Measurements from ENCODE around the gene CAPN12. TPM values are rescaled to one million over a fixed set of nuclear protein-coding genes. Genes with fewer than 3 reads are reported as not detected.

CAPN12 gene
- total and polyA plus RNA-seq, 2 experiments from 2014 or later = 19.1 to 20.5 TPM

GRCh38 chr19:38729653-38730469, 14.4 kb downstream of the CAPN12 start:
- no peaks in the 10 kb centered on the region for H3K27me3 ChIP-seq (ENCODE audit: insufficient read depth)
- Mint-ChIP-seq H3K9me3 (no peaks in the 10 kb centered on the region), H3K36me3 (ENCODE audit: low read depth) (peaks cover 55% of the 10 kb centered on the region), H3K4me1 (peaks cover 17% of the 10 kb centered on the region), H3K27me3 (ENCODE audit: insufficient read depth, low read depth, poor library complexity) (peaks cover 38% of the 10 kb centered on the region), H3K4me3 (no peak overlapping the region; the same call in 2 of the 3 replicates), H3K27ac (peak overlapping the region; percentile 92)
- H3K27ac ChIP-seq (ENCODE audit: low read depth) = no peak overlapping the region
- ATAC-seq = peak; percentile 89
- H3K4me2 ChIP-seq = no peak overlapping the region
- H2AFZ ChIP-seq = no peak overlapping the region
- H3K79me2 ChIP-seq (replicated peaks; ENCODE audit: insufficient read depth) = no peaks in the 10 kb centered on the region
- H3K36me3 ChIP-seq (ENCODE audit: insufficient read depth) = peaks cover 17% of the 10 kb centered on the region
- DNase-seq (ENCODE audit: low spot score) = peak; percentile 91
- H3K4me3 ChIP-seq = no peak overlapping the region
- peaks cover 26% of the 10 kb centered on the region; the same call in 1 of the 2 replicates for H3F3A ChIP-seq (replicated peaks; ENCODE audit: low read depth)
- H4K20me1 ChIP-seq (replicated peaks; ENCODE audit: insufficient read depth) = peaks cover 6% of the 10 kb centered on the region
- no peak for TF ChIP-seq STAT1 (IDR thresholded peaks at IDR 0.05; ENCODE audit: unreplicated experiment)
- TF ChIP-seq JUNB (IDR thresholded peaks at IDR 0.05; ENCODE audit: unreplicated experiment) = no peak
- no peak for TF ChIP-seq REST (IDR thresholded peaks at IDR 0.05; ENCODE audit: unreplicated experiment)
- peak; percentile 30; the same call in 1 of the 2 replicates for TF ChIP-seq POLR2AphosphoS5 (IDR thresholded peaks at IDR 0.05; ENCODE audit: low read depth)
- peak; percentile 78 to 96 for TF ChIP-seq CTCF (conservative IDR thresholded peaks at IDR 0.05; ENCODE audit: low read depth in 2 of 2)
- no peaks in the 10 kb centered on the region for H3K9me2 ChIP-seq (ENCODE audit: insufficient read depth)
- peaks cover 9% of the 10 kb centered on the region for H3K4me1 ChIP-seq (ENCODE audit: insufficient read depth)

- Histone ChIP-seq H2AFZ (no peak overlapping the region), H3K27me3 (ENCODE audit: insufficient read depth) (no peaks in the 10 kb centered on the region), H3K4me3 (no peak overlapping the region), H3K9me2 (ENCODE audit: insufficient read depth) (no peaks in the 10 kb centered on the region), H3K4me2 (no peak overlapping the region), H3K79me2 (replicated peaks; ENCODE audit: insufficient read depth) (no peaks in the 10 kb centered on the region), H3K36me3 (ENCODE audit: insufficient read depth) (peaks cover 23% of the 10 kb centered on the region), H3K4me1 (ENCODE audit: insufficient read depth) (no peaks in the 10 kb centered on the region; the same call in 1 of the 2 replicates), H3F3A (replicated peaks; ENCODE audit: low read depth) (peaks cover 27% of the 10 kb centered on the region; the same call in 1 of the 2 replicates), H4K20me1 (replicated peaks; ENCODE audit: insufficient read depth) (peaks cover 6% of the 10 kb centered on the region), H3K27ac (ENCODE audit: low read depth) (peak overlapping the region; percentile 74; the same call in 1 of the 2 replicates)
- no peak overlapping the region; the same call in 2 of the 3 replicates for H3K4me3 Mint-ChIP-seq
- DNase-seq (ENCODE audit: low spot score) (no peak), ATAC-seq (no peak; the same call in 2 of the 3 replicates)
- peaks cover 63% of the 10 kb centered on the region for H3K36me3 Mint-ChIP-seq (ENCODE audit: low read depth)
- no peak for TF ChIP-seq ZNF114 (CRISPR knock-in tag; IDR thresholded peaks at IDR 0.05)
- TF ChIP-seq POLR2AphosphoS5 (IDR thresholded peaks at IDR 0.05; ENCODE audit: low read depth) = no peak
- TF ChIP-seq CREB1 (CRISPR knock-in tag; IDR thresholded peaks at IDR 0.05; ENCODE audit: low read depth) = no peak
- no peak overlapping the region for H3K27ac Mint-ChIP-seq
- H3K27me3 Mint-ChIP-seq (ENCODE audit: insufficient read depth, low read depth, poor library complexity) = peaks cover 31% of the 10 kb centered on the region
- peaks cover 13% of the 10 kb centered on the region for H3K4me1 Mint-ChIP-seq
- no peaks in the 10 kb centered on the region for H3K9me3 Mint-ChIP-seq
Measured at GRCh38 chr19:38728752-38729541, 15.3 kb downstream of the CAPN12 start.
